GM21360 (cell line): ENCODE results near the gene SYP.
"Not testable (repeated sequence)": the region's sequence is repeated elsewhere in the genome, so short reads cannot be mapped to it uniquely, and the experiment has no call there.

Source experiments
- ATAC-seq: cut with Tn5 transposase; IDR thresholded peaks from one replicate; pipeline ENCODE4 v1.9.1; 2021; ENCODE audit warnings: mild to moderate bottlenecking, moderate library complexity; ENCODE audit not compliant: unreplicated experiment

The SYP gene

GRCh38 chrX:49190821-49191573 is 9.0 kb downstream of the SYP start:
- ATAC-seq, result peak; percentile 72

GRCh38 chrX:49189606-49190005 is 10.4 kb downstream of the SYP start:
- no peak for ATAC-seq

- ATAC-seq, result no peak
Measured at GRCh38 chrX:49188468-49189076, 11.4 kb downstream of the SYP start.

GRCh38 chrX:49187526-49187925 is 12.5 kb downstream of the SYP start:
- ATAC-seq, result no peak

GRCh38 chrX:49187028-49187394 is 13.0 kb downstream of the SYP start:
- no peak for ATAC-seq

GRCh38 chrX:49186125-49187027 is 13.6 kb downstream of the SYP start, which contains the start of gene PRICKLE3:
Gene PRICKLE3 (minus strand): TSS chrX:49186373. CDS start chrX:49186297, 76 bp downstream.
- peak; percentile 32 for ATAC-seq

- peak; percentile 41 for ATAC-seq
Measured at GRCh38 chrX:49184294-49185281, 15.4 kb downstream of the SYP start.

GRCh38 chrX:49183701-49184281 is 16.2 kb downstream of the SYP start:
- ATAC-seq, result no peak

GRCh38 chrX:49179358-49179757 is 20.6 kb downstream of the SYP start:
- ATAC-seq, result no peak

GRCh38 chrX:49178537-49178936 is 21.5 kb downstream of the SYP start:
- ATAC-seq, result no peak

GRCh38 chrX:49177873-49178480 is 22.0 kb downstream of the SYP start:
- no peak for ATAC-seq

GRCh38 chrX:49177338-49177833 is 22.6 kb downstream of the SYP start:
- no peak for ATAC-seq

- ATAC-seq, result no peak
Measured at GRCh38 chrX:49176421-49177326, 23.3 kb downstream of the SYP start.

- ATAC-seq, result no peak
Measured at GRCh38 chrX:49175435-49176274, 24.3 kb downstream of the SYP start.

GRCh38 chrX:49174723-49175122 is 25.3 kb downstream of the SYP start:
- ATAC-seq, result no peak

- ATAC-seq, result not testable (repeated sequence)
Measured at GRCh38 chrX:49173544-49173943, 26.4 kb downstream of the SYP start.

GRCh38 chrX:49172280-49172780 is 27.7 kb downstream of the SYP start:
- peak; percentile 53 for ATAC-seq
